Measurements from ENCODE around the gene PSTPIP1.

PSTPIP1 gene

DNA sequence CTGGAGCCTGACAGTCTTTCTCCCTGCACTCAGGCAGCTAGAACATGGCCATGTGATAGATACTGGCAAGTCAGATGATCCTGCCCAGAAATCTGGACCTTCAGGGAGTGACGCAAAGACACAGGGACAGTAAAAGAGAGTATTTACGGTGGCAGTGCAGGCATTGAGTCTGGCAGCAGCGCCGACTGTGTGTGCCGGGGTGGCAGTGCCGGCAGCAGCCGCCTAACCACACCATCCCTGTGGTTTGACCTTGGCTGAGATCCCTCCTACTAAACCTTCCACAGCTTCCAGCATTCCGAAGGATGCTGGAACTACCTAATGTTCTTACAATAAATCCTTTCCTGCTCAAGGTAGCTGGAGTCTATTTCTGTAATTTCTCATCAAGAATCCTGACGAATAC lies 80.6 kb downstream of the PSTPIP1 start:
- DNase-seq, result no peak

DNA sequence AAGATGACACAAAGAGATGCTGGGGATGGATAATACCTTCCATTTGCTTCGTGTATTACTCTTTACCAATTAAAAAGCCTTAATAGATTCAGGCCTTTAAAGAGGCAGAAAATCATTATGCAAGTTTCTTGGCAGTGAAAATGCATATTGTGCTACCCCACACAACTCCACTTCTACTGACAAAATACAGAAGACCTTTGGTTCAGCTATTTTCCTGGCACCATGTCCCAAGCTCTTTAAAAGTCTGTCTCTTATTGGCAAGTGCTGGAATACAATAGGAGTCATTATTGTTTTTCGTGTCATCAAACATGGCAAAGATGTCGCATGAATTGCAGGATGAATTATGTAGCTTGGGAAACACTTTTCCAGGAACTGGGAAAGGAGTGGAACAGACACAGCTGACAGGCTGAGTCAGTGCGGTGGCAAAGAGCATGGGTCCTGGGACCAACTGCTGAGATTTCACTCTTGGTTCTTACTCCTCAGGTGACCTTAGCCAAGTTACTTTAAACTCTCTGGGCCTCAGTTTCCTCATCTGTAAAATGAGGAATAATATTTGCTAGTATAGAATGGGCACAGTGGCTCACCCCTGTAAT lies 81.5 kb downstream of the PSTPIP1 start:
- no peak for DNase-seq

DNA sequence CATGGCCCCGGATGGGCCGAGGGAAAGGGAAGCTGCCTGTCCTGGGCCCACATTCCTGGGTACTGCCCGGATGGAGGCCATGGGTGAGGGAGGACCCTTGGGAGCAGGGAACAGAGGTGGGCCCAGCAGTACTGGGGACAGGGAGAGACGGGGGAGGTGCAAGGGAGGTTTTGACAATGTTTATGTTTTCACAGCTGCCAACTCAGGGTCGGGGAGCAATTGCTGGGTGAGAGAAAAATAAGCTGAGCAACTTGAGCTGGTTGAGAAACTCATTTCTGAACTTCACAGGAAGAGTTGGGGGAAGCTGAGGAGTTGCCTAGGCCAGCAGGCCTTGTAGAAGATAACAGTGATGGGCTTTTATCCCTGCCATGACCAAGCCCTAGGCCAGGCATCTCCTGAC lies 87.0 kb downstream of the PSTPIP1 start:
- no peak for DNase-seq

DNA sequence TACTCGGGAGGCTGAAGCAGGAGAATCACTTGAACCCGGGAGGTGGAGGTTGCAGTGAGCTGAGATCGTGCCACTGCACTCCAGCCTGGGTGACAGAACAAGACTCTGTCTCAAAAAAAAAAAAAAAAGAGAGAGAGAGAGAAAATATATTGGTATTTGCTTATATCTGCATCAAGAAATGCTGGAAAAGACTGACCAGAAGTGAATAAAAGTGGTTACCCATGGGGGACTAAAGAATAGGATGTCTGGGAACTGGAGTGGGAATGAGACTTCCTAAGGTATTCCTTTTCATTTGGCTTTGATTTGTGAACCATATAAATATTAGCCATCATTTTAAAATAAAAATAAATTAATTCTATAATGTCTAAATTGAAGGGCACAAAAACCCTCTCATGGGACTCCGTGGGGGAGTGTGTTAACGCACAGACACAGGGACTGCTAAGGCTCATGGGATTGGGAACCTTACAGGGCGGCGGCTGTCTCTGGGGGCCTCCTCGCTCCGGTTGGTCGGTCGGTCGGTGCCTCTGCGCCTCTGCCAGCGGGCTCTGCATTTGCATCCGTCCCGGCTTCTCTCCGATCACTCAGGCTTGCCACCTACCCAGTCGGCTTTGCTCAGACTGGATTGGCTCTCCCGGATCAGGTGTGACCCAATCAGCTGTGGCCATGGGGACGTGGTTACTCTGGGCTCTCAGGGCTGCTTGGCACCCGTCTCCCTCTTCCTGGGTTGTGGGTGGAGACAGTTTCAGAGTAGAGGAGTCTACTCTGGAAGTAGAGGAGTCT lies 88.6 kb downstream of the PSTPIP1 start:
- peak; percentile 59 for DNase-seq

DNA sequence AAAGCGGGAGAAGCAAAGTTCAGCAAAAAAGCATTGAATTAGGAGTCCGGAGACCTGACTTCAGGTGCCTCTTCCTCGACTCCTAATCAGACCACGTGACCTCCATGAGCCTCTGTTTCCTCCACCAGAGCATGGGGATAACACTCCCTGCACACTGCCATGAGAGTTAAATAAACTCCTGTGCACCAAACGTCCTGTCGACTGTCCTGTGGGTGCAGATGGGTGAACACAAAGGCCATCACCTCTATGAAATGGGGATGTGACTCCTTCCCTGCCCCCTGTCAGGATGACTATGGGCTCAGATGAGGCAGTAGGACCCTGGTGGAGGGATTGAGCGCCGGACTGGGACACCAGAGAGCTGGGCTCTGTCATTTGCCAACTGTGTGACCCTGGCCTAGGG lies 89.5 kb downstream of the PSTPIP1 start:
- DNase-seq, result no peak

DNA sequence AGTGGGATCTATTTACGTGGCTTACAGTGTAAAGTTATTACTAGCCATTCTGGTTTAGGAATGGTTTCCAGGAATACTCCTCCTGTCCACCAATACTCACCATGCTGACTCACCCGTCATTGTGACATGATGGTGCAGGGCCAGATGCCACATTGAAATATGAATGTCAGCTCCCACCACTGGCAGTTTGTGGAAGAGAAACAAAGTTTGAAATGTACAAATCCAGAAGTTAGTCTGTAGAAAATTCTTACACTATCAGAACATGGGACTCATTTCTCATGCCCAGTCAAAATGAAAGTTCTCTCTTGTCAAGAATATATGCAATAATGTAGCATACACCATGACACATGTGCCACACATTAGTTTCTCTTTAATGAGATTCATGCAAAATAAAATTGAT lies 90.4 kb downstream of the PSTPIP1 start:
- no peak for DNase-seq

Measured in NCI-H1694 treated with DMSO at 0.1 percent for 48 hours (cell line).